Sigmoid colon (tissue), 7 donors: ENCODE measurements around the gene SERPING1. TPM values are rescaled to one million over a fixed set of nuclear protein-coding genes. Genes with fewer than 3 reads are reported as not detected.
"Not testable (repeated sequence)": the region's sequence is repeated elsewhere in the genome, so short reads cannot be mapped to it uniquely, and the experiment has no call there.

Source experiments
- DNase-seq: peaks from one replicate; pipeline ENCODE4 v3.0.0-alpha.2; 2019
- H3K27ac ChIP-seq, 4 donors: fragments of 200-600 bp; sonication (generic); one replicate each; pipeline ENCODE4 v1.5.1; 2016 to 2019; ENCODE audit warnings: mild to moderate bottlenecking in 1 of 4
- H3K27me3 ChIP-seq, 3 donors: fragments of 200-600 bp; sonication (generic); one replicate each; pipeline ENCODE4 v1.5.1; 2019; ENCODE audit warnings: mild to moderate bottlenecking in 1 of 3
- H3K36me3 ChIP-seq, 4 donors: fragments of 200-600 bp; sonication (generic); one replicate each; pipeline ENCODE4 v1.5.1; 2016 to 2019
- H3K4me1 ChIP-seq, 4 donors: fragments of 200-600 bp; sonication (generic); one replicate each; pipeline ENCODE4 v1.5.1; 2017 to 2019
- H3K4me3 ChIP-seq, 4 donors: fragments of 200-600 bp; sonication (generic); one replicate each; pipeline ENCODE4 v1.5.1; 2017 to 2019; ENCODE audit warnings: mild to moderate bottlenecking in 2 of 4, moderate library complexity in 1 of 4
- H3K9me3 ChIP-seq, 4 donors: fragments of 200-600 bp in 3 of 4; sonication (generic) in 3 of 4; one replicate each; pipeline versions ENCODE4 v1.5.1 to v1.6.1; 2013 to 2019
- EP300 ChIP-seq, 4 donors: sonication (generic); formaldehyde crosslinking; IDR thresholded peaks; one replicate each; pipeline ENCODE4 v1.6.1; 2017; ENCODE audit warnings: antibody characterized with exemption in 4 of 4
- POLR2A ChIP-seq, 2 donors: fragments of 450-650 bp; IDR thresholded peaks; one replicate each; pipeline ENCODE4 v1.6.1; 2016; ENCODE audit warnings: antibody characterized with exemption in 2 of 2, mild to moderate bottlenecking in 2 of 2, moderate library complexity in 2 of 2
- POLR2AphosphoS5 ChIP-seq, 4 donors: sonication (generic); formaldehyde crosslinking; IDR thresholded peaks; one replicate each; pipeline ENCODE4 v1.6.1; 2017; ENCODE audit warnings: antibody characterized with exemption in 4 of 4
- WGBS, 2 donors: extraction: QIAGEN DNeasy Blood & Tissue Kit; methylation state at CpG; one replicate each; pipeline ENCODE4 v1.1.7; 2013; 5-methylcytosine and 5-hydroxymethylcytosine counted together
- intact Hi-C: fragments of 100-400 bp; cut with DNase I; formaldehyde crosslinking; loops from one replicate; pipeline ENCODE4 v1.15.1; 2023
- polyA plus RNA-seq, 3 donors: library from polyadenylated mRNA; stranded (reverse); fragments of 200-250 nt; gene quantifications; one replicate each; pipeline ENCODE4 v1.2.3, GENCODE V29; 2013
- total RNA-seq, 4 donors: library from RNA; depleted of rRNA; stranded (reverse); fragments of >200 nt; gene quantifications; one replicate each; pipeline ENCODE4 v1.1.0, GENCODE V29; 2016
- TF ChIP-seq, protein P1 (sequence below), 4 experiments: fragments of 450-650 bp in 3 of 4; fragments of 200-600 bp in 1 of 4; IDR thresholded peaks; one replicate each; pipeline ENCODE4 v1.5.1; 2016 to 2019; ENCODE audit warnings: antibody characterized with exemption in 4 of 4, mild to moderate bottlenecking in 3 of 4, moderate library complexity in 2 of 4
- donor health status: healthy with polysubstance abuse.
- donor health status: Bipolar disorder and iron deficiency.
- donor health status: healthy.

SERPING1 gene
- total and polyA plus RNA-seq, 7 donors: 24.5 to 397 (median 214) TPM

DNA sequence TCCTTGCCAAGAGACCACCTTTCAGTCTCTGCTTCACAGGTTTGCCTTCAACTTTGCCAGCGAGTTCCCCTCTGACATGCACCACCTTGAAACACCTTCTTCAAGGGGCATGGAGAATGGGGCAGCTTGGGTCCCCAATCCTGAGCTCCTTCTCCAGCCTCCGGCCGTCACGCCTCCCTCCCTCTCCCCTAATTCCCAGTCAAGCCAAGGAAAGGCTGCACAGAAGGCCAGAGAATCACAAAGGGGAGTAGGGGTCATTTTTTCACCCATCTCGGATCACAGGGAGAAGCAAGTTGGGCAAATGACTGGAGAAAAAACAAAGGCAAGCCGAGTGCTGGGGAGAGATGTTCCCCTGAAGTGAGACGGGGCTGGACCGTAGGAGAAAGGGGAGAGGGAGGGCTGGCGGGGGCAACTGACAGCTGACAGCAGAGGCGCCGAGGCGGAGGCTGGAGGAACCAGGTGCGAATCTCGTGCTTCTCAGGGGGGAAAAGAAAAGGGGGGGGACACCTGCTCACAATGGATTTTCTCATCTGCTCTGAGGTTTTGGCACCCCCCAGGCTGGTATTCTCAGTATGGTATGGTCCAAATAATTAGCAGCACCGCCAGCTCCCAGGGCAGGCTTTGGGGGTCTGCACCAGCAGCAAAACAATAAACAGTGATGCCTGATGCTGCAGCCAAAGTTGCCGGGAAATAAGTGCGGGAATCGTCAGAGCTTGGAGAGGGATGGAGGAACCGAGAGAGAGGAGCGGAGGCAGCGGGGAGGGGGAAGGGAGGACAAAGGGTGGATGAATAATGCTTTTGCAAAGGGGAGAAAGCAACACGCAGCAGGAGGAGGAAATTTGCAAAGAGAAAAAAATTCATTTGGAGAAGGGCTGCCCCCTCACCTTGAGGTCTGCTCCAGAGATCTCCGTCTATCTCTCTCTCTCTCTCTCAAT, 51.6 kb downstream of the SERPING1 start:
- peaks cover 32 to 87% (median 48%) of the 10 kb centered on the region in 3 donors for H3K27me3 ChIP-seq
- no peaks in the 10 kb centered on the region for H3K9me3 ChIP-seq
- H3K4me1 ChIP-seq: peaks cover 0 to 59% (median 56%) of the 10 kb centered on the region in 4 donors
- no peak for TF ChIP-seq EP300 (IDR thresholded peaks at IDR 0.05)
- no peak for TF ChIP-seq POLR2AphosphoS5 (IDR thresholded peaks at IDR 0.05)
- TF ChIP-seq, protein P1, sequence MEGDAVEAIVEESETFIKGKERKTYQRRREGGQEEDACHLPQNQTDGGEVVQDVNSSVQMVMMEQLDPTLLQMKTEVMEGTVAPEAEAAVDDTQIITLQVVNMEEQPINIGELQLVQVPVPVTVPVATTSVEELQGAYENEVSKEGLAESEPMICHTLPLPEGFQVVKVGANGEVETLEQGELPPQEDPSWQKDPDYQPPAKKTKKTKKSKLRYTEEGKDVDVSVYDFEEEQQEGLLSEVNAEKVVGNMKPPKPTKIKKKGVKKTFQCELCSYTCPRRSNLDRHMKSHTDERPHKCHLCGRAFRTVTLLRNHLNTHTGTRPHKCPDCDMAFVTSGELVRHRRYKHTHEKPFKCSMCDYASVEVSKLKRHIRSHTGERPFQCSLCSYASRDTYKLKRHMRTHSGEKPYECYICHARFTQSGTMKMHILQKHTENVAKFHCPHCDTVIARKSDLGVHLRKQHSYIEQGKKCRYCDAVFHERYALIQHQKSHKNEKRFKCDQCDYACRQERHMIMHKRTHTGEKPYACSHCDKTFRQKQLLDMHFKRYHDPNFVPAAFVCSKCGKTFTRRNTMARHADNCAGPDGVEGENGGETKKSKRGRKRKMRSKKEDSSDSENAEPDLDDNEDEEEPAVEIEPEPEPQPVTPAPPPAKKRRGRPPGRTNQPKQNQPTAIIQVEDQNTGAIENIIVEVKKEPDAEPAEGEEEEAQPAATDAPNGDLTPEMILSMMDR (IDR thresholded peaks at IDR 0.05): no peak
- TF ChIP-seq POLR2A (IDR thresholded peaks at IDR 0.05): no peak
- H3K4me3 ChIP-seq: peak overlapping the region; percentile 20 to 45 (median 36)
- H3K36me3 ChIP-seq: no peaks in the 10 kb centered on the region
- peak overlapping the region in 3 of 4 donors; percentile 12 to 42 (median 41) for H3K27ac ChIP-seq
- WGBS, 2 donors: 4 to 9% methylated on average over 23 of the region's 23 CpGs
- DNase-seq: peak; percentile 67
- intact Hi-C loops: no loop called here

DNA sequence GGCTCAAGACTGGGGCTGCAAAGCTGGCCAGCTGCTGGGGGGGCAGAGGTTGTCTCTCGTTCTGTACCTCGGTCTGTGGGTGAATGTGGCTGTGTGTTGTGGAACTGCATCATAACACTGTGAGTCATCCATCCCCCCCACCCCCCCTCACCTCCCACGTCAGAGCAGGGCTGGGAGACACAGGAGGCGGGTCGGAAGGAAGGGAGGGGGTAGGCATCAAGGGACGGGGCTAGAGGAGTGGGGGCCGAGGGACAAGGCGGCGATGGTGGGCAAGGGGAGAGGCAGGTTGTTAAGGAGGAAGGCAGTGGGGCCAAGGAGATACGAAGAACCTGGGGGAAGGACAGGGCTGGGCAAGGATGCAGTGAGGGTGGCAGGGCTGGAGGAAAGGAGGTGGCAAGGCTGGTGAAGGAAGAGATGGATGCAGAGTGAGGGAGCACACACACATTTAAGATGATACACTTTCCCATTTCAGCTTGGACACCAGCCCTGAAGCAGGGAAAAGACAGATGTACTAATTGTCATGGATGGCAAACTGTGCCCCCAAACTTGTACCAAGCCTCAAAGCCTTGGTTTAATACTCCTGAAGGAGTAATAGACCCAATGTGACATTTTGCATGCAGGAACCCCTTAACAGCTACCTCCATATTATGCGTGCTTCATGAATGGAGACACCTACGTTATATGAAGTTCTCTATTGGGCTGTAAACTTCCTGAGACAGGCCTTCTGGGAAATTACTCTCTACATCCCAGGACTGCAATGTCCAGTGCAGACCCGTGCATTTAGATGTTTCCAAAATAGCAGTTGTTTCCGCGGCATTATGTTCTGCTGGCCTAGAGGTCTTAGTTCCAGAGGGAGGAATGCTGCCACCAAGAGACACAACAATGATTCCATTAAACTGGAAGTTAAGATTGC, 52.6 kb downstream of the SERPING1 start, which contains the start of gene YPEL4:
Gene YPEL4 (minus strand): TSS at position 87 of the 913 bp plus-strand sequence. CDS start 2,805 bp downstream, outside the sequence.
- 17 to 22% methylated on average over 15 of the region's 15 CpGs for WGBS, 2 donors
- intact Hi-C loops: no loop called here
- peak; percentile 84 for DNase-seq
- no peaks in the 10 kb centered on the region for H3K9me3 ChIP-seq
- H3K27me3 ChIP-seq: peaks cover 32 to 87% (median 48%) of the 10 kb centered on the region in 3 donors
- peaks cover 0 to 52% (median 49%) of the 10 kb centered on the region in 4 donors for H3K4me1 ChIP-seq
- H3K36me3 ChIP-seq: no peaks in the 10 kb centered on the region
- peak within 1 kb of the TSS; percentile 20 to 45 (median 36) for H3K4me3 ChIP-seq
- peak within 1 kb of the TSS in 3 of 4 donors; percentile 12 to 42 (median 41) for H3K27ac ChIP-seq
- TF ChIP-seq POLR2A (IDR thresholded peaks at IDR 0.05) (no peak), POLR2AphosphoS5 (IDR thresholded peaks at IDR 0.05) (peak in 3 of 4 donors; percentile 31 to 71 (median 59)), EP300 (IDR thresholded peaks at IDR 0.05) (no peak)
- TF ChIP-seq, protein P1 (IDR thresholded peaks at IDR 0.05): no peak

DNA sequence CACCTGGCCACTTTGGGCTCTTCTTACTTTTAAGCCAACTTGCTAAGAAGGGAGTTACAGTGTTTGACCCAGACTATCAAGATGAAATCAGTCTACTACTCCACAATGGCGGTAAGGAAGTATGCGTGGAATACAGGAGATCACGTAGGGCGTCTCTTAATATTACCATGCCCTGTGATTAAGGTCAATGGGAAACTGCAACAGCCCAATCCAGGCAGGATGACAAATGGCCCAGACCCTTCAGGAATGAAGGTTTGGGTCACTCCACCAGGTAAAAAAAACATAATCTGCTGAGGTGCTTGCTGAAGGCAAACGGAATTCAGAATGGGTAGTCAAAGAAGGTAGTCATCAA, 53.2 kb downstream of the SERPING1 start:
- DNase-seq: no peak
- TF ChIP-seq, protein P1 (IDR thresholded peaks at IDR 0.05): no peak
- TF ChIP-seq POLR2AphosphoS5 (IDR thresholded peaks at IDR 0.05) (no peak), POLR2A (IDR thresholded peaks at IDR 0.05) (no peak), EP300 (IDR thresholded peaks at IDR 0.05) (no peak)
- H3K36me3 ChIP-seq: no peaks in the 10 kb centered on the region
- no peaks in the 10 kb centered on the region for H3K9me3 ChIP-seq
- peaks cover 32 to 83% (median 48%) of the 10 kb centered on the region in 3 donors for H3K27me3 ChIP-seq
- H3K4me1 ChIP-seq: peaks cover 0 to 45% (median 43%) of the 10 kb centered on the region in 4 donors
- no peak overlapping the region for H3K27ac ChIP-seq
- intact Hi-C loops: no loop called here
- H3K4me3 ChIP-seq: no peak overlapping the region
- 82% methylated on average over 5 of the region's 5 CpGs for WGBS, 2 donors

DNA sequence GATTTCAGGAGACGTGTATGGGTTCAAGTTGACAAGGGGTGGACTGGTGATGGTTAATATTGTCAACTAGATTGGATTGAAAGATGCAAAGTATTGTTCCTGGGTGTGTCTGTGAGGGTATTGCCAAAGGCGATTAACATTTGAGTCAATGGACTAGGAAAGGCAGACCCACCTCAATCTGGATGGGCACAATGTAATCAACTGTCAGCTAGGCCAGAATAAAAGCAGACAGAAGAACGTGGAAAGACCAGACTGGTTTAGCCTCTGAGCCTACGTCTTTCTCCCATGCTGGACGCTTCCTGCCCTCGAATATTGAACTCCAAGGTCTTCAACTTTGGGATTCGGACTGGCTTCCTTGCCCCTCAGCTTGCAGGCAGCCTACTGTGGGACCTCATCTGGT, 53.9 kb downstream of the SERPING1 start:
- H3K27ac ChIP-seq: no peak overlapping the region
- 85 to 86% methylated on average over 7 of the region's 7 CpGs for WGBS, 2 donors
- no peak for DNase-seq
- H3K36me3 ChIP-seq: no peaks in the 10 kb centered on the region
- peaks cover 0 to 39% (median 38%) of the 10 kb centered on the region in 4 donors for H3K4me1 ChIP-seq
- peaks cover 26 to 76% (median 48%) of the 10 kb centered on the region in 3 donors for H3K27me3 ChIP-seq
- no peaks in the 10 kb centered on the region for H3K9me3 ChIP-seq
- intact Hi-C loops: no loop called here
- H3K4me3 ChIP-seq: no peak overlapping the region
- TF ChIP-seq POLR2A (IDR thresholded peaks at IDR 0.05) (no peak), POLR2AphosphoS5 (IDR thresholded peaks at IDR 0.05) (no peak), EP300 (IDR thresholded peaks at IDR 0.05) (no peak)
- TF ChIP-seq, protein P1 (IDR thresholded peaks at IDR 0.05): no peak

DNA sequence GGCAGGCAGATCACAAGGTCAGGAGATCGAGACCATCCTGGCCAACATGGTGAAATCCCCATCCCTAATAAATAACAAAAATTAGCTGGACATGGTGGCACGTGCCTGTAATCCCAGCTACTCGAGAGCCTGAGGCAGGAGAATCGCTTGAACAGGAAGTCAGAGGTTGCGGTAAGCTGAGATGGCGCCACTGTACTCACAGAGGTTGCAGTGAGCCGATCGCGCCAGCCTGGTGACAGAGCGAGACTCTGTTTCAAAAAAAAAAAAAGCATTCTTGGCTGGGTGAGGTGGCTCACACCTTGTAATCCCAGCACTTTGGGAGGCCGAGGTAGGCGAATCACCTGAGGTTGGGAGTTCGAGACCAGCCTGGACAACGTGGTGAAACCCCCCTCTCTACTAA, 54.7 kb downstream of the SERPING1 start:
- intact Hi-C loops, H3K36me3 ChIP-seq, H3K4me3 ChIP-seq, H3K9me3 ChIP-seq, H3K27ac ChIP-seq, DNase-seq: not testable (repeated sequence)
- 84 to 85% methylated on average over 14 of the region's 14 CpGs for WGBS, 2 donors
- peaks cover 0 to 38% (median 37%) of the 10 kb centered on the region in 4 donors for H3K4me1 ChIP-seq
- peaks cover 18 to 68% (median 39%) of the 10 kb centered on the region in 3 donors for H3K27me3 ChIP-seq
